Measurements from ENCODE around the gene MVB12A.

Gene MVB12A

DNA sequence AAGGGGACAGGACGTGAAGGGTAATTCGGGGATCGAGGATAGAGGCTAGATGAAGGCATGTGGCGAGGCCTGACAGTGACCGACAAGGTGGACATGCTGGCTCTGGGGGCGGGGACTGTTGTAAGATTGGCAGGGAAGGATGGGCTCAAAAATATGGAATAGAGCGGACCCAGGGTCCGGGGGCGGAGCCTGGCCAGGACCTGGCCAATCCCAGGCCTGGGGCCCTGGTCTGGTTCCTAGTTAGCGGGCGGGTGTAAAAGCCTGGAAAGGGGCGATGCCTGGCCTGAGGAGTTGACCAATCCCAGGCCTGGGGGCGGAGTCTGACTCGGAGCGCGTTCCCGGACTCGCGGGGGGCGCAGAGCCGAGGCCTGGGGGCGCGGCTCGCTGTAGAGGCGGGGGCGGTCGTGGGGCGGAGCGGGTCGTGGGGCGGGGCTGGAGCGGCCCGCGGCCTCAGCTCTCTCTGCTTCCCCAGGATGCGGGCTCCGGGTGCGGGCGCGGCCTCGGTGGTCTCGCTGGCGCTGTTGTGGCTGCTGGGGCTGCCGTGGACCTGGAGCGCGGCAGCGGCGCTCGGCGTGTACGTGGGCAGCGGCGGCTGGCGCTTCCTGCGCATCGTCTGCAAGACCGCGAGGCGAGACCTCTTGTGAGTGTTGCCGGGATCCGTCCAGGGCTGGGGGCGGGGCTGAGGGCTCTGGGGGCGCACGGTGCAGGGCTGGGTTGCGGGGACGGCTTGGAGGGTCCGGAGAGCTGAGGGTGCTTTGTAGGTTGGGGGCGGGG lies 50.4 kb downstream of the MVB12A start, which contains the start of gene SLC27A1:
TSS of gene SLC27A1 (plus strand) at position 457 of the 774 bp plus-strand sequence. CDS start at position 474, 17 bp downstream.
- peak; percentile 98 for DNase-seq (ENCODE audit: low spot score)

DNA sequence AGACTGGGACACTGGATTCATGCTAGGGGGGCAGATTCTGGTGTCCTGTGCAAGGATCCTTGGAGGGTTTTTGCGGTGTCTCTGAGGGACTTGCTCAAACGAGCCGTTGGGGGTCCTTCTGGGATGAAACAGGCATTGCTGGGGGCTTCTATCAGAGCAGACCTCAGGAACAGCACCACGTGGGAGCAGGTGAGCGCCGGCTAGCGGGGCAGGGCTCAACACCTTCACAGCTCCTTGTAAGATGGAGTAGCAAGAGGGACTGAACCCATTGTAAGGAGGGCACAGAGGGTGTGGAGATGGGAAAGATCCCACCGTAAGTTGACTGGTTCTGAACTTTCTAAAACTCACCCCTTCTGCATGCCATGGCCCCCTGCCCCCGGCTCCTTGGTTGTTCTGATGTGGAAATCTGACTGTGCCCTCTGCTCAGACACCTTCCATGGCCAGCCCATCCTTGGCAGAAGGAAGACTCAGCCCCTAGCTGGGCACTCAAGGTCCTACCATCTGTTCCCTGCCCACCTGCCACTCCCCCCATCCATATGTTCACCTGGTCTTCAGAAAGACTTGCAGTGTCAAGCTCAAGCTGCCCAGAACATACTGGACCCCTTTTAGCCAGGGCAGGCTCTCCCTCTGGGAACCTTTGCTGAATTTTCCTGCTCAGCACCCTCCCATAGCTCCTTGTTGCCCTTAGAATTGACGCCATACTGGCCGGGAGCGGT lies 51.7 kb downstream of the MVB12A start:
- no peak for DNase-seq (ENCODE audit: low spot score)

DNA sequence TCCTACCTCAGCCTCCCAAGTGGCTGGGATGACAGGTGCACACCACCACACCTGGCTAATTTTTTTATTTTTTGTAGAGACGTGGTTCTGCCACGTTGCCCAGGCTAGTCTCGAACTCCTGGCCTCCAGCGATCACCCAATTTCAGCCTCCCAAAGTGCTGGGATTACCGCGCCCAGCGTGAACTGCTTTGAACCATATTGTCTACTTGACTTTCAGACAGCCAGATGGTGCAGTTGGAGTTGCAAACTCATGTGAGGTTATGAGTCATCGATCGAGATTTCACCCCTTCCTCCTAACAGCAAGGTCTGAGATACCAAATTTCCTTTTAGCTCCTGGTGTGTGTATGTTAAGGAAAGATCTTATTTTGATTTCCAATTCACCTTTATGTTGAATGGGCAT lies 53.2 kb downstream of the MVB12A start:
- peak; percentile 47 for DNase-seq (ENCODE audit: low spot score)
